Fibroblast of mammary gland (primary cell): ENCODE results near the gene ZSCAN30.
A peak's percentile ranks its signal among the peaks of the same experiment; 100 is the strongest.

Source experiments
- DNase-seq: peaks from one replicate; pipeline ENCODE4 v3.0.0-alpha.2; 2010; ENCODE audit warnings: low read depth
- H3K4me3 ChIP-seq: 2 replicates; pipeline ENCODE4 v1.5.1; 2011; ENCODE audit warnings: low read depth, mild to moderate bottlenecking, low read length, moderate library complexity; ENCODE audit not compliant: control insufficient read depth
- TF ChIP-seq, protein P1 (sequence below): conservative IDR thresholded peaks from 2 replicates; pipeline ENCODE4 v1.5.1; 2011; ENCODE audit warnings: low read depth, low read length, inconsistent platforms; ENCODE audit not compliant: control insufficient read depth, insufficient read depth

The ZSCAN30 gene

DNA sequence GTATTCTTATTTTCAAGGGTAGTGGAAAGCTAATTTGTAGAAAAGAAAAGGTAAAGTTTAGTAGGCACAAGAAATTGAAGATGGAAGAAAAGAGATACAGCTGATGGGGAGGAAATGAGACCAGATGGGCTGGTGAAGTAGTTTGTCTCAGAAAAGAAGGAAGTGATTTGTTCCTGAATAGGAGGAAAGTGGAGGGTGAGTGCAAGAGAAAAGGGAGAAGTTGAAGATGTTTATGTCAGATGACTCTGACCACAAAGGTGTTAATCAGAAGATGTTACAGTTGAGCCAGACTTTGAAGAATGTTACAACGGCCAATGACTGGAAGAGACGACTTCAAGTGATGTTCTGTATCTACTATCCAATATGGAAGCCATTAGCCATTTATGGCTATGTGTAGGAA, 21.2 kb downstream of the ZSCAN30 start:
- DNase-seq = no peak
- TF ChIP-seq, protein P1, sequence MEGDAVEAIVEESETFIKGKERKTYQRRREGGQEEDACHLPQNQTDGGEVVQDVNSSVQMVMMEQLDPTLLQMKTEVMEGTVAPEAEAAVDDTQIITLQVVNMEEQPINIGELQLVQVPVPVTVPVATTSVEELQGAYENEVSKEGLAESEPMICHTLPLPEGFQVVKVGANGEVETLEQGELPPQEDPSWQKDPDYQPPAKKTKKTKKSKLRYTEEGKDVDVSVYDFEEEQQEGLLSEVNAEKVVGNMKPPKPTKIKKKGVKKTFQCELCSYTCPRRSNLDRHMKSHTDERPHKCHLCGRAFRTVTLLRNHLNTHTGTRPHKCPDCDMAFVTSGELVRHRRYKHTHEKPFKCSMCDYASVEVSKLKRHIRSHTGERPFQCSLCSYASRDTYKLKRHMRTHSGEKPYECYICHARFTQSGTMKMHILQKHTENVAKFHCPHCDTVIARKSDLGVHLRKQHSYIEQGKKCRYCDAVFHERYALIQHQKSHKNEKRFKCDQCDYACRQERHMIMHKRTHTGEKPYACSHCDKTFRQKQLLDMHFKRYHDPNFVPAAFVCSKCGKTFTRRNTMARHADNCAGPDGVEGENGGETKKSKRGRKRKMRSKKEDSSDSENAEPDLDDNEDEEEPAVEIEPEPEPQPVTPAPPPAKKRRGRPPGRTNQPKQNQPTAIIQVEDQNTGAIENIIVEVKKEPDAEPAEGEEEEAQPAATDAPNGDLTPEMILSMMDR = no peak
- H3K4me3 ChIP-seq = no peak overlapping the region

DNA sequence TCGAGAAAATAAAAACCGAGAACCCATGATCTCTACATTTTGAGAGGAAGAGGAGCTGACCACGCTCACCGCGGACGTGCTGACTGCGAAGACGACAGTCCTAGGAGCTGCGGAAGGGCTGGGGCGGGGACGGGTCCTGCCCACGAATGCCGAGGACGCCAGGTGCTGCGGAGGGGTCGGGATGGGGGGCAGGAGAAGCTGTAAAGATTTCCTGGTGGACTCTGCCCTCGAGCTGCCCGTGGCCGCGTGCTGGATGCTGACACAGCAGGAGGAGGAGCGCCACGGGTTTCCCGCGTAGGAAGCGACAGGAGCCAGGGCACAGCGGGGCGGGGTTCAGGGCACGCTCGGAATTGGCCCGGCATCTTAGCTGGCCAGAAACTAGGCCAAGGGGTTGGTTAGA, 22.2 kb downstream of the ZSCAN30 start:
- H3K4me3 ChIP-seq = peak overlapping the region; percentile 36
- TF ChIP-seq, protein P1 = no peak
- no peak for DNase-seq

DNA sequence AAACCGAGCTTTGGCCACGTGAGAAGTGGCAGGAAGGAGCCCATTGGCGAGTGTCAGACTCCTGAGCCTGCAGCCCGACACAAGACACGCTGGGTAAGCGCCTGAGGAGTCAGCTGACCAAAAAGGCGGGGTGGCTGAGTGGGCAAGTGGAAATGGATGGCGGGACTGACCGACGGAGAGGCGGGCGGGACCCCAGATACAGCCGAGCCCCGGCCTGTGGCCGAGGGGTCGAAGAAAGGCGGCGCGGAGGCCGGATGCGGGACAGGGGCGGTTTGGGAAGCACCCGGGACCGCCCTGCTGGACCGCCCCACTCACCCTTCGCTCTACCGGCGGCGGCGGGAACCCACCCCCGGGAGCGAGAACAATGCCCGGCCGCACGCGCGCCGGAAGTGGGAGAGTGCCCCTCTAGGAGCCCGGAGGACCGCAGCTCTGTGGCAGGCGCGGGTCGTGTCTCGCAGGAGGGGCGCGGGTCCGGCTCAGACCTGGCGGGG, 22.8 kb downstream of the ZSCAN30 start:
- peak overlapping the region; percentile 36 for H3K4me3 ChIP-seq
- peak; percentile 34 for DNase-seq
- TF ChIP-seq, protein P1 = no peak

DNA sequence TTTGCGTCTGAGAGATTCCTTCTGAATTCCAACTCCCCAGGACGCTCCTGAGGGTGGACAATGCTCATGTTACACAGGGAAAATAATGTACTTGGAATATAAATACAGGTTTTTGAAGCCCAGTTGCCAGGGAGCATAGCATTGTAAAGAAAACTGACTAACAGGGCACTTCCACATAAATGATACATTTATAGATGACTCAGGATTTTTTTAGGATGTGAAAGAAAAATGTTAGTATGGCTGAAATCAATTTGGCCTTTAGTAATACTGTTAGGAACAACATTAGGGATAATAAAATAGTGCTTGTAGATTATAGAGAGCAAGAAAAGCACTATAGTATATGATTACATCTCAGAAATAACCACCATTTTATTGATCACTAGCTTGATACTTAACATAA, 25.6 kb downstream of the ZSCAN30 start:
- TF ChIP-seq, protein P1 = no peak
- no peak overlapping the region for H3K4me3 ChIP-seq
- DNase-seq = no peak

DNA sequence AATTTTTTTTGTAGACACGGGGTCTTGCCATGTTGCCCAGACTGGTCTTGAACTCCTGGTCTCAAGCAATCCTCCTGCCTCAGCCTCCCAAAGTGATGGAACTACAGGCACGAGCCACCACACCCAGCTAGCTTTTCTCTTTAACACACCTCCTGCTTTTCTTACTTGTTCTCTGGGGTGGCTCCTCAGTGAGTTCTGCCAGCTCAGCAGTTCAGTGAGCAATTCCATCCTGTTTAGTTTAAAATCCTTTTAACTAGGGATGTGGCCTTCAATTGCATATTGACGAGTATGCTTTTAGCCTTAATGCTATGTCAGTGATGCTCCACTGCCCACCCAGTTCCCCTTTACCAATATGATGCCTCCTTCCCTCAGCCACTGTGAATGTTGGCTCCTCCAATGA, 33.1 kb downstream of the ZSCAN30 start:
- DNase-seq = no peak
- H3K4me3 ChIP-seq = no peak overlapping the region
- TF ChIP-seq, protein P1 = no peak

DNA sequence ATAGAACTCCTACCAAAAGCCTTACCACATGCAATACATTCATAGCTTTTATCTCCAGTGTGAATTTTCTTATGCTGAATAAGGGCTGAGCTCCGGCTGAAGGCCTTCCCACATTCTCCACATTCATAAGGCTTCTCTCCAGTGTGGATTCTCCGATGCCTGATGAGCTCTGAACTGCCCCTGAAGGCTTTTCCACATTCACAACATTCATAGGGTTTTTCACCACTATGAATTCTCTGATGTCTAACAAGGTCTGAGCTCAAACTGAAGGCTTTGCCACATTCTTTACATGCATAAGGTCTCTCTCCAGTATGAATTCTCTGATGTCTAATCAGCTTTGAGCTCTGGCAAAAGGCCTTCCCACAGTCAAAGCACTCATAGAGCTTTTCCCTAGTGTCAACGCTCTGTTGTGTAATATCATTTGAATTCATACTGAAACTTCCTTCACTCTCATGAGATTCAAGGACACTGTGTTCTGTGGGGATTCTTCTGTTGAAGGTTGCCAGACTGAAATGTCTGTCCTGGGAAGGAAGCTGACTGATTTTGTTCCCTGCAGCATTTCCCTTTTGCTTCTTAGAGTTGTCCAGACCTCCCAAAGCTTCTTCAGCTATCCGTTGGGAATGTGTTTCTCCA, 36.3 kb downstream of the ZSCAN30 start:
- no peak overlapping the region for H3K4me3 ChIP-seq
- TF ChIP-seq, protein P1 = no peak
- no peak for DNase-seq
